Kidney (tissue), 14 donors: ENCODE data around the gene LCE1C. TPM values are rescaled to one million over a fixed set of nuclear protein-coding genes. Genes with fewer than 3 reads are reported as not detected.

Experiments
- DNase-seq, 5 donors: peaks; one replicate each; pipeline ENCODE4 v3.0.0-alpha.2; 2013 to 2020
- FAIRE-seq: peaks from 2 replicates; lab custom pipeline; 2012; peaks lifted over from hg19 to GRCh38; lab: Jason Lieb, UNC
- H3K27ac ChIP-seq, 2 donors: one replicate each; pipeline ENCODE4 v1.7.0; 2013; ENCODE audit warnings: low read depth in 2 of 2, low read length in 2 of 2, inconsistent platforms in 1 of 2
- H3K27me3 ChIP-seq: one replicate; pipeline ENCODE4 v1.7.1; 2013; ENCODE audit warnings: low read length, inconsistent platforms; ENCODE audit not compliant: control insufficient read depth, insufficient read depth
- H3K36me3 ChIP-seq, 3 donors: one replicate each; pipeline versions ENCODE4 v1.7.0 to v1.7.1; 2013; ENCODE audit warnings: low read length in 3 of 3, control low read depth in 1 of 3, inconsistent platforms in 1 of 3; ENCODE audit not compliant: insufficient read depth in 3 of 3, control insufficient read depth in 2 of 3
- H3K4me1 ChIP-seq, 3 donors: one replicate each; pipeline versions ENCODE4 v1.7.0 to v1.7.1; 2013; ENCODE audit warnings: low read length in 3 of 3, inconsistent platforms in 1 of 3, low read depth in 1 of 3; ENCODE audit not compliant: control insufficient read depth in 2 of 3, insufficient read depth in 2 of 3
- H3K4me3 ChIP-seq, 3 donors: one replicate each; pipeline versions ENCODE4 v1.7.0 to v1.8.1; 2013; ENCODE audit warnings: low read length in 3 of 3, control low read depth in 1 of 3, inconsistent platforms in 1 of 3
- H3K9ac ChIP-seq, 3 donors: one replicate each; pipeline versions ENCODE4 v1.7.0 to v1.7.1; 2013; ENCODE audit warnings: low read length in 3 of 3, control low read depth in 1 of 3, inconsistent platforms in 1 of 3
- H3K9me3 ChIP-seq, 3 donors: one replicate each; pipeline versions ENCODE4 v1.7.0 to v1.7.1; 2013; ENCODE audit warnings: low read length in 3 of 3, control low read depth in 1 of 3, inconsistent platforms in 1 of 3; ENCODE audit not compliant: control insufficient read depth in 2 of 3, insufficient read depth in 1 of 3
- intact Hi-C: fragments of 100-400 bp; cut with DNase I; formaldehyde crosslinking; loops from one replicate; pipeline ENCODE4 v1.11.1; 2022
- polyA plus RNA-seq: library from polyadenylated mRNA; stranded (reverse); fragments of 350-450 nt; fragmentation: Illumina TruSeq; extraction: RNeasy Lipid Tissue Mini Kit (QIAGEN cat#74804); gene quantifications from one replicate; pipeline ENCODE4 v1.2.3, GENCODE V29; 2014; ENCODE audit warnings: low read depth, low replicate concordance; ENCODE audit not compliant: insufficient read depth
- total RNA-seq: library from RNA; stranded (reverse); fragmentation: NEBNext Ultra II Directional; extraction: Animal tissue kit (Norgen Biotek cat#: 25700); gene quantifications from one replicate; pipeline ENCODE4 v1.2.1, GENCODE V29; 2021
- TF ChIP-seq, protein P1 (sequence below): IDR thresholded peaks from 3 replicates; pipeline ENCODE4 v1.5.1; 2012; ENCODE audit warnings: mild to moderate bottlenecking, moderate library complexity, borderline replicate concordance; ENCODE audit not compliant: insufficient read depth; ENCODE audit errors: extremely low read depth
- donor health status: control.
- donor health status: control.
- donor health status: control.
- donor health status: control.
- donor health status: control.
- donor health status: DM: yes; HTN: yes; CAD: no.
- donor health status: Normal renal cell carcinoma (clear cell type).

Gene LCE1C
- total and polyA plus RNA-seq, 2 donors from 2014 or later, result not detected

DNA sequence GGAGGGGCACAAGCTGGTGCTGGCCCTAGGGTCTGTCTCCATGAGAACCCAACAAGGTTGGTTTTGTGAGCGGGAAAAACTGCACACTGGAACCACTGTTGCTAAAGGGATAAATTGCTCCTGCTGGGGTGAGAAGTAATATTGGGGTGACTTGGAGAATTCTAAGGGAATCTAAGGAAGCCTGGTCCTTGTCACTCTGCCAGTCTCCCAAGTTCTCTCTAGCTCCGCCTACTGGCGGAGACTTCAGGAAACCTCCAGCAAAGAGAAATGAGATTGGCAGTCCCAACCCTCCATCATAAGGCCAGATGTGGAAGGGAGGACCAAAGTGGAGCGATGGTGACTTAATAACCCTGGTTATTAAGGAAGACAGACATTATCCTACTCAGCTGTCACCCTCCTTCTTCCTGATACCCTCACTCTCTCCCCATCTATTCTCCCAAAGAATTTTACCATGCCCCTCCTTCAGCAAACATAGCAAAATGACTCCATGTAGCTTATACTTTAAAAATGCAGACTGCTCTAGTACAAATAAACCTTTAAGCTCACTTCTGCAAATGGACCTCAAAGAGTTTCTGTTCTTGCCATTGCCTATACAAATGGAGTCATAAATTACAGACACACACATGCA lies 28.8 kb downstream of the LCE1C start:
- intact Hi-C loops, result no loop called here
- Histone ChIP-seq H3K27ac (no peak overlapping the region), H3K4me3 (no peak overlapping the region), H3K9ac (no peak overlapping the region), H3K4me1 (no peaks in the 10 kb centered on the region), H3K9me3 (peaks cover 0 to 2% (median 0%) of the 10 kb centered on the region in 3 donors), H3K36me3 (no peaks in the 10 kb centered on the region), H3K27me3 (no peaks in the 10 kb centered on the region)
- FAIRE-seq, result no peak
- no peak for DNase-seq
- TF ChIP-seq, protein P1, sequence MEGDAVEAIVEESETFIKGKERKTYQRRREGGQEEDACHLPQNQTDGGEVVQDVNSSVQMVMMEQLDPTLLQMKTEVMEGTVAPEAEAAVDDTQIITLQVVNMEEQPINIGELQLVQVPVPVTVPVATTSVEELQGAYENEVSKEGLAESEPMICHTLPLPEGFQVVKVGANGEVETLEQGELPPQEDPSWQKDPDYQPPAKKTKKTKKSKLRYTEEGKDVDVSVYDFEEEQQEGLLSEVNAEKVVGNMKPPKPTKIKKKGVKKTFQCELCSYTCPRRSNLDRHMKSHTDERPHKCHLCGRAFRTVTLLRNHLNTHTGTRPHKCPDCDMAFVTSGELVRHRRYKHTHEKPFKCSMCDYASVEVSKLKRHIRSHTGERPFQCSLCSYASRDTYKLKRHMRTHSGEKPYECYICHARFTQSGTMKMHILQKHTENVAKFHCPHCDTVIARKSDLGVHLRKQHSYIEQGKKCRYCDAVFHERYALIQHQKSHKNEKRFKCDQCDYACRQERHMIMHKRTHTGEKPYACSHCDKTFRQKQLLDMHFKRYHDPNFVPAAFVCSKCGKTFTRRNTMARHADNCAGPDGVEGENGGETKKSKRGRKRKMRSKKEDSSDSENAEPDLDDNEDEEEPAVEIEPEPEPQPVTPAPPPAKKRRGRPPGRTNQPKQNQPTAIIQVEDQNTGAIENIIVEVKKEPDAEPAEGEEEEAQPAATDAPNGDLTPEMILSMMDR, result no peak

DNA sequence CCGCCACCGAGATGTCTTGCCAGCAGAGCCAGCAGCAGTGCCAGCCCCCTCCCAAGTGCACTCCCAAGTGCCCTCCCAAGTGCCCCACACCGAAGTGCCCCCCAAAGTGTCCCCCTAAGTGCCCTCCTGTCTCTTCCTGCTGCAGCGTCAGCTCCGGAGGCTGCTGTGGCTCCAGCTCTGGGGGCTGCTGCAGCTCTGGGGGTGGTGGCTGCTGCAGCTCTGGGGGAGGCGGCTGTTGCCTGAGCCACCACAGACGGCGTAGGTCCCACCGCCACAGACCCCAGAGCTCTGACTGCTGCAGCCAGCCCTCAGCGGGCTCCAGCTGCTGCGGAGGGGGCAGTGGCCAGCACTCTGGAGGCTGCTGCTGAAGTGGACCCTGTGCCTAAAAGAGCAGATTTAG lies 30.1 kb downstream of the LCE1C start:
- TF ChIP-seq, protein P1, result no peak
- no peak overlapping the region for H3K4me3 ChIP-seq
- DNase-seq, result no peak
- H3K4me1 ChIP-seq, result no peaks in the 10 kb centered on the region
- no peaks in the 10 kb centered on the region for H3K27me3 ChIP-seq
- peaks cover 0 to 2% (median 0%) of the 10 kb centered on the region in 3 donors for H3K9me3 ChIP-seq
- H3K36me3 ChIP-seq, result no peaks in the 10 kb centered on the region
- intact Hi-C loops, result no loop called here
- H3K9ac ChIP-seq, result no peak overlapping the region
- no peak overlapping the region for H3K27ac ChIP-seq
- FAIRE-seq, result no peak

DNA sequence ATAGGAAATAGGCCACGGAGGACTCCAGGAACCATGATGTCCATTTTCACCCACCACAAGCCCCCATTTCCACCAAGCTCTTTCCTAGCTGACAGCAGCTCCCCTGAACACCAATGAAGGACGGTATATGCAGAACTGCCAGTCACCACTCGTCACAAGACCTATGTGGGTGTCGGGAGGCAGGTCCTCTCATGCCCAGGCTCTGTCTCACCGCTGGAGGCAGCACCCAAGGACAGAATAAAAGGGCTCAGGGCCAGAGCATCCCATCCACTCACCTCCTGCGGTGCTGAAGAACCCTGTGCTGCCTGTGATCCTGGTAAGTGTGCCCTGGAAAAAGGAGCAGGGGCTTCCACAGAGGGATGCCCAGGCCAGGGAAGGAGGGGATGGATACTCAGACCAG lies 31.6 kb downstream of the LCE1C start, which contains the start of gene LCE1F:
LCE1F (plus strand) TSS at position 266 of the 400 bp plus-strand sequence. CDS start 1,232 bp downstream, outside the sequence.
- peaks cover 0 to 2% (median 0%) of the 10 kb centered on the region in 3 donors for H3K9me3 ChIP-seq
- H3K27me3 ChIP-seq, result no peaks in the 10 kb centered on the region
- intact Hi-C loops, result no loop called here
- H3K9ac ChIP-seq, result no peak within 1 kb of the TSS
- TF ChIP-seq, protein P1, result no peak
- DNase-seq, result no peak
- H3K4me1 ChIP-seq, result no peaks in the 10 kb centered on the region
- H3K4me3 ChIP-seq, result no peak within 1 kb of the TSS
- H3K36me3 ChIP-seq, result no peaks in the 10 kb centered on the region
- no peak for FAIRE-seq
- no peak within 1 kb of the TSS for H3K27ac ChIP-seq
